AG09319 (cell line): ENCODE results near the gene DPH3.

Experiments
- DNase-seq: peaks from one replicate; pipeline ENCODE4 v3.0.0-alpha.2; 2010; ENCODE audit warnings: low read depth; ENCODE audit errors: extremely low read depth
- CTCF ChIP-seq: IDR thresholded peaks from 2 replicates; pipeline ENCODE4 v1.5.1; 2011; ENCODE audit warnings: low read depth, mild to moderate bottlenecking, inconsistent platforms, low read length, moderate library complexity

The DPH3 gene

GRCh38 chr3:16305111-16305541, 40.4 kb upstream of the DPH3 start:
- no peak for DNase-seq
- TF ChIP-seq CTCF: no peak

- DNase-seq: no peak
- TF ChIP-seq CTCF: no peak
These were observed 39.6 kb upstream of the DPH3 start for GRCh38 chr3:16304061-16305010.

- no peak for DNase-seq
- TF ChIP-seq CTCF: no peak
These were observed 38.4 kb upstream of the DPH3 start for GRCh38 chr3:16303037-16303575.

GRCh38 chr3:16302082-16302631, 37.4 kb upstream of the DPH3 start:
- no peak for TF ChIP-seq CTCF
- no peak for DNase-seq

GRCh38 chr3:16301507-16301906, 36.8 kb upstream of the DPH3 start:
- no peak for DNase-seq
- TF ChIP-seq CTCF: no peak

GRCh38 chr3:16300881-16301359, 36.2 kb upstream of the DPH3 start:
- TF ChIP-seq CTCF: no peak
- DNase-seq: no peak

GRCh38 chr3:16300307-16300706, 35.6 kb upstream of the DPH3 start:
- no peak for DNase-seq
- TF ChIP-seq CTCF: no peak
